Activated T-cell treated with anti-CD3 and anti-CD28 coated beads, Interleukin-2, amount 50 U/mL, for 48 hours (primary cell): Measurements from ENCODE around the gene AFF3.
"Not testable (repeated sequence)": the region's sequence is repeated elsewhere in the genome, so short reads cannot be mapped to it uniquely, and the experiment has no call there.

Source experiments
- DNase-seq, 2 experiments: peaks; one replicate each; pipeline ENCODE4 v3.0.0-alpha.2; 2020

Gene AFF3

DNA sequence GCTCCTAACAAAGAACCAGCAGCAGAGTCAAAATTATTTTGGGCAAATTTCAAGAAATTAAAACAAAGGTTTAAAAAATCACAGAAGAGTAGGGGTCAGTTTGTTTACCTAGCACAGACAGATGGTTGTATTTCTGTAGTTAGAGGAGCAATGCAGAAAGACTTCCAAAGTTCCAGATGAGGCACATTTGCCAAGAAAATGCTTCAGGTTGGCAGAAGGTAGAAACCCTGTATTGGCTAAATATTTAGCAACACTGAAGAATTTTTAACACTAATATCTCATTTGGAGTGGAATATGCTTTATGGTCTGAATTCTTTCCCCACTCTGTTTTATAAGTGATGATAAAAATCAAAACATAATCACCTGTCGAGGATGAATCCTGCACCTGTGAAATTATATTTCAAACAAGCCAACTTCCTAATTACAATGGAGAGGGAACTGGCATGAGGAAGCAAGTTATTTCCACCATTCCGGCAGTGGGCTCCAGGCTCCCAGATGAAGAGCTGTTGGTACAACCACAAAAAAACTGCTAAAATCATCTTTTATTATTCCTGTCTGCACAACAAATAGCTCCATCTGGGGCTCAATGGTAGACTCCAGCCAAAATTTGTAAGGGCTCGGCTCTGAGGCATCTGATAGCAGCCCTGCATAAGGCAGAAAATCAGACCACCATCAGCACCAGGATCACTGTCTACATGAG is 366.0 kb downstream of the AFF3 start:
- no peak for DNase-seq

DNA sequence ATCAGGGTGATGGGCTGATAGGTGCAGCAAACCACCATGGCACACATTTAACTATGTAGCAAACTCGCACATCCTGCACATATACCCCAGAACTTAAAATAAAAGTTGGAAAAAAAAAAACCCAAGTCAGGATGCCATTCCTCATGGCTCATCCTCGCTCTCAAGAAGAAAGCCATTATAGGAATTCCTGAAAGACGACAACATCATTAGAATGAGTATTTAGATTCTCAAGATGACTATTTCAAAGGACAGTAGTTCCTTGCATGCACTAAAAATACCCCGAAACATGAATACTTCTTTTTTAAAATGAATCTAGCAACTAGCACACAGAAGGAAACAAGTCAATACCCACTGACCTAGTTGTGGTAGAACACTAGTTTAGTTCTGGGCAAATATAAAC is 366.8 kb downstream of the AFF3 start:
- DNase-seq, result no peak

DNA sequence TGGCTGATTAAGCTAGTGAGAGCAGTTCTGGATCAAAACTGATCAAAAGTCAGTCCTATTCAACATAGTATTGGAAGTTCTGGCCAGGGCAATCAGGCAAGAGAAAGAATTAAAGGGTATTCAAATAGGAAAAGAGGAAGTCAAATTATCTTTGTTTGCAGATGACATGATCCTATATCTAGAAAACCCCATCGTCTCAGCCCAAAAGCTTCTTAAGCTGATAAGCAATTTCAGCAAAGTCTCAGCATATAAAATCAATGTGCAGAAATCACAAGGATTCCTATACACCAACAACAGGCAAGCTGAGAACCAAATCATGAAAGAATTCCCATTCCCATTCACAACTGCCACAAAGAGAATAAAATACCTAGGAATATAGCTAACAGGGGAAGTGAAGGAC is 368.7 kb downstream of the AFF3 start:
- not testable (repeated sequence) for DNase-seq

DNA sequence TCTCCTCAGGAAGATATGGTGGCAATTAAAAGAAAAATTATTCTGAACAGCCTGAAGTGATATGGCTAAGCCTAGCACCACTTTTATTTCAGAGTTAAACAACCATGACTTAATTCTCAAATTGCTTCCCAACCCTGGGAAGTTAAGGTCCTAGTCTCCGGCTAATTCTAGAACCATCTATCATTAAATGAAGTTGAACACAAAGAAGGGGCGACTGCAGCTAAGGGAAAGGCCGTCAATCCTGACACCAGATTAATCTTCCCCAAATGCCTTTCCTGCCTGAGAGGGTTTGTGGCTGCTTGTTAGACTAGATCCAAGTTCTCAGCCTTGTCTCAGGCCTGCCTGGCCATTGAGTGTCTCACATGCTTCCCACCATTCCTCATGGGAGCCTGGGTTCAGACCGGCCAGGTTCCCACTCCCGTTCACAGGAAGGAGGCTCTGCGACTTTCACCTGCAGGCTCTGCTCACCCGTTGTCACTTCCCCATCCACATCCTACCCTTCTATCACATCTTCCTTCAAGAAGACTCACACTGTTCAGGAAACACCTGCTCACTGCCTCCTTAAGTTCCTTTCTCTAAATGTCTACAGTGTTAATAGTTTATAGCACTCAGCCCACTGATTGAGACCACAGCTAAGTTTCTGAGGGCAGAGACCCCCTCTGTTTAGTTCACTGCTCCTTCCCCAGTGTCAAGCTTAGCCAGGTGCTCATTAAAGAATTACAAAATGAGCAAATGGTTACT is 369.6 kb downstream of the AFF3 start:
- DNase-seq, result no peak

DNA sequence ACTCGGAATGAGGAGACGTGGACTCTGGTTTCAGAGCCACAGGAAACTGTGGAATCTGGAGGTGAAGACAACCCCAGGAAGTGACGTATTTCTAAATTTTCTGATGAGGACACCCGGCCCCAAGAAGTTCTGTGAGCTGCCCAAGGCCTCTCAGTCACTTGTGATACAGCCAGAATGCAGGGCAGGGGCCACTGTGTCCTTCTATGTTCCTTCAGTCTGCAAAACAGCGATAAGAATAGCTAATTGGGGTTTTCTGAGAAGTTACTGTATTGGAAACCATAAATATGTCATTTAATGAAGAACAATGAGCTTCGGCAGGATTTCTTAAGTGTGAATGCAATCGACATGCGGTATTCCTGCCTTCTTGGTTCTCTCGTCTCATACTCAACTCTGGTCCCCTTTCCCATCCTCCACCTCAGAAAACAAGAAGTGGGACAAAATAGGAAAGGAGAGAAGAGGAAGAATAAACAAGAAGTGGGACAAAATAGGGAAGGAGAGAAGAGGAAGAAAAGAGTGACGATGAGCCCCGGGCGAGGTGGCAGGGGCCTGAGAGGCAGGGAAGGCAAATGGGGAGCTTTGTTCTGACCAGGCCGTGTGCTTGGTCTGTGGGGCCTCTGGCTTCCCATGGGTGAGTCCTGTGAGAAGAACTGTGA is 370.6 kb downstream of the AFF3 start:
- no peak for DNase-seq

DNA sequence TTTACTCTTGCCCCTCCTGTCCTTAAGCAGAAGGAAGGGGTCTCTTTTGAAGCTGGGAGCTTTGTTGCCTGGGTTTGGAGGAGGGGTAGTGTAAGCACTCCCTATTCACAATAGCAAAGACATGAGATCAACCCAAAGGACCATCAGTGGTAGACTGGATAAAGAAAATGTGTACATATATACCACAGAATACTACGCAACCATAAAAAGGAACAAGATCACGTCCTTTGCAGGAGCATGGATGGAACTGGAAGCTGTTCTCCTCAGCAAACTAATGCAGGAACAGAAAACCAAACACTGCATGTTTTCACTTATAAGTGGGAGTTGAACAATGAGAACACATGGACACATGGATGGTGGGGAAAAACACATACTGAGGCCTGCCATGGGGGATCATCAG is 371.5 kb downstream of the AFF3 start:
- no peak for DNase-seq

DNA sequence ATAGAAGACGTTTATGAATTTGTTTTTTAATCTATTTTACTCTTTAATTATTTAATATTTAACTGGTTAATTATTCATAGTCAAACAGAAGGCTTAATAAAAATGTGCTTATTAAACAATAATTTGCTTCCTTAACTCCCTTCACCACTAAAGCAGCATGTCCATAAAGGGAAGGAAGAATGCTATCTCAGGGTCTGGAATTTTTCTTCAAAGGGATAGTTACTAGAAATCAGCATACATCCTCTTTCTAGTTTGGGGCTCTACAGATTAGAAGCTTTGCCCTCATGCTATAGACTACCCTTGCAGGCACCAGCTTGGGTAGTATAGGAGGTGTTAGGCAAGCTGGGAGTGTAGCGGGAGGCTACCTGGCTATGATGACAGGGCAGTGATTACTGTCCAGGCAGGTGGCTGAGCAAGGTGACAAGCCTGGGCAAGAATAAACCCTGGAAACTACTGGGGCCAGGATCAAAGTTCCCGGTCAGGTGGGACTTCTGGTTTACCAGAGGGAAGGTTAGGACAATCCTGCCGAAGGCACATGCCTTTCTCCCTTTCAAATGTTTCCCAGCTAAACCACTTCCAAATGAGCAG is 376.6 kb downstream of the AFF3 start:
- DNase-seq, result no peak

DNA sequence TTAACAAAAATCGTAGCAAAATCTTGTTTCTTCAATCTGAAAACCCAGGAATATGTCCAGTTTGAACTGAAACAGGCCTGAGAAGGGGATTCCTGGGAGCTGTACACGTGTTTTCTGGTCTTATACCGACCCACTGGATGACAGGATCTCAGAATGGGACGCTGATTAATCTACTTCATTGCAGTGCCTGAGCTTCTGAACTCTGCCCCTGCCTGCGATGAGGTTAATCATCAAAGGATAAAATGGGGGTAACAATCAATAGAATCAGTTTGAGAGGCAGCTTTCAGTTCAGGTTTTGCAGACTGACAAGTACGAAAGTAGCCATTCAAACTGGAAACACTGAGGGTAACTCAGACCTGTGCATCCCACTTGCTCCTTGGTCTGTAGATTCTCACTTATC is 378.6 kb downstream of the AFF3 start:
- DNase-seq, result no peak

DNA sequence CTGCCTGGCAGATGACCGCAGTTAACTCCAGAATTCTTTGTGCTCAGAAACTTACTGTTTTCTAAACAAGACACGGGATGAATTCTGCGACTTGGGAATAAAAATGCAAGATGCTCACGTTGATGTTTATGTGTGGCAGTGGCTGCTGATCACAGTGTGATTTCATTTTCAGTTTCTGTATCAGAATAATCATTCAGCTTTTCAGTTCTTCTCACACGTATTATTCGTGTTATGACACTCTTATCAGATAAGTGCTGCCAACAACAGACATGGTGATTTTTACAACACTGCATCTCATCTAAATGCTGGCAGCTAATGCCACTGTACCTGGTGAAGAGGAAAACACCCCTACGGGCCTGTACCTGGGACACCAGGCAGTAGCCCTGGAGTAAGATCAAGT is 379.7 kb downstream of the AFF3 start:
- no peak for DNase-seq

DNA sequence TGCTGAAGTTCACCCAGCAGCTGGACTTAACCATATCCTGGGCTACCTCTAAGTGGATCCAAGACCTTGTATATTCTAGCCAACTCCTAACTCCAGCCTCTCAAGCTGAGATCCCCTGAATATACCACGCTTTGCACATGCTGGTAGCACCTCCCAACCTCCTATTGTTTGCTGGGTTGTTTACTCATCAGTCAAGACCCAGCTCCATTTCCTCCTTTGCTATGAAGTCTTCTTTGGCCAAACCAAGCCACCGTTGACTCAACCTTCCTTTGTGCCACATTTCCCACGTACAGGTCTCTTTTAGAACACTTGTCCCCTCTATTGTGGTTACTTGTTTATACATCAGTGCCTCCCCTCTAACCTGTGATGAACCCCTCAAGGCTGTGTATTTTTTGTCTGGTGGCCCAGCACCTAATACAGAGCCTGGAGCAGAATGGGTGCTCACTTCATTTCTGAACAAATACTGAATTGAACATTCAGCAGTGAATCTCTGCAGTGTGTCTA is 384.7 kb downstream of the AFF3 start:
- no peak for DNase-seq

DNA sequence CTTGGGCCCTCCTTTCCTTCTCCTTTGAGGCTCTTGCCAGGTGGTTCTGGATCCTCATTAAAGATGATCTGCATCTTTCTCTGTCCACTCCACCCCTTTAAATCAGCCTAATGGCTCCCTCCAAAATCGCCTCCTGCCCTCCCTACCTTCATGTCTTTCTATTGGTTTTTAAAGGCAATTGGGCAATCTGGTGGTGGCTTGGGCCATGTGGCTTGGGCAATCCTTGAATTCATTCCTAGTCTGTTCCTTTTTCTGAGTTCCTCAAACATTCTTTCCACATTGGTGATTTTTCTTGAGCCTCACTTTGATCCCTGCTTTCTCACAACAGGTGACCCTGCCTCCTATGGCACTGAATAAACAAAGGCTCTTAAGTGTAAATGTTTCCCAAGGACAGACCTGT is 386.3 kb downstream of the AFF3 start:
- no peak for DNase-seq

DNA sequence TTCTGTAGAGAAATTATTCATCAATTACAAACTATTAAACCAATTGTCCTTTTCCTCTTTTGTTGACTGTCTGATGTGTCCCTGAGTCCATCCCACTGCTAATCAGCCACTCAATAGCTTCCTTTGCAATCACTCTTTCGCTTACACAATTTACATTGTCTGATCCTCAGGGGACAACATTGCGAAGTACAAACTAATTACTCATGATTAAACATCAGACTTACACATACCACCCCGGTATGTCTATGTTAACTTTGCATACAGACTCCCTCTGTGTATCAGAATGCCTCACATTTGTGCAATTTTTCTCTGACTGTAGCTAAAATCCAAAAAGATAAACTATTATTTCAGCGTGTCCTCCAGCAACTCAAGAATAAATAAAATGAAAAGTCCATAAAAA is 388.2 kb downstream of the AFF3 start:
- no peak for DNase-seq

DNA sequence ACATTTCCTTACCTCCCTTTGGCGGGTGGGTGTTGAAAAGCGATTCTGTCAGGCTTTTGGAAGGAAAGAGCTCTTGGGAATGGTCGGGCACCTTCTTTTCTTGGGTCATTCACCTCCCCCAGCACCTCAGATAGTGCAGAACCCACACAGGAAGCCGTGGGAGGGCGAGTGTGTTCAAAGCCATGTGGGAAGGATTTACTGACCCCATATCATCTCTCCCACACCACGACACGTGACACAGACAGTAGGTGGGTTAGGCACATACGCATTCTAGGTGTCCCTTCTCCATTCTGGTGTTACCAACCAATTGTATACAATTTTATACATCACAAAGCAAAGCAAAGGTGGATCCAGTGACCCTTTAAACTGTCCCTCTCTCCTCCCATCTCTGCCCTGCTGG is 388.9 kb downstream of the AFF3 start:
- no peak for DNase-seq

DNA sequence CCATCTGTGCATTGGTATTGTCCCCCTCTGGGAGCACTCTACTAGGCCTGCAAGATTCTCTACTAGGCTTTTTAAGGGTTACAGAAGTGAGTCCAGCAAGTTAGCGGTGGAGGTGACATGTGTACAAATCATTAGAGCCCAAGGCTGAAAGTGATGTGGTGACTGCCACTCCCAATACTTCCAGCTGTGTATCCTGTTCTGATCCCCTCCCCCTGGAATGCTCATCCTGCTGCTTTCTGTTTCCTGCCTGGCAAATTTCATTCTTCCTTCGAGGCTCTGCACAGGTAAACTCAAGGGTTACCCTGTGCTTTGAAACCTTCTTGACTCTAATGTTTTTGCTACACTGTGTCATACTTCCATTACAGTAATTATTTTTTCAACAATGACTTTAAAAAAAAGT is 394.0 kb downstream of the AFF3 start:
- no peak for DNase-seq

DNA sequence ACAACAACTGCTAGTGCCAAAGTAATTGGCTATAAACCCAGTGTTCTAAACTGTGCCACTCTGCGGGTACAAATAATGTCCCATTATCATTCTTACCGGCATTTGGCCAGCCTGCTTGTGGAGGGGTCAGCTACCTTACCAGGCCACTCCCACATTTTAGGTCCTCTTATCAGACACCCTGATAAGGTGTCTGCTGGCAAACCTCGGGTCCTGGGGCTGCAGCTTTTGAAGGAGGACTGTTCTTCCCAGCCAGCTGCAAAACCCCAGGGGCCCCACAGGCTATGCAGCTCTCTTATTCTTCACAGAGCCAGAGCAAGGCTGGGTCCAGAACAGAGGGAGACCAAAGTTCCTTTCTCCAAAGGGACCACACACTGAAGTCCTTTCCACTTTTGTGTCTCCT is 394.5 kb downstream of the AFF3 start:
- no peak for DNase-seq

DNA sequence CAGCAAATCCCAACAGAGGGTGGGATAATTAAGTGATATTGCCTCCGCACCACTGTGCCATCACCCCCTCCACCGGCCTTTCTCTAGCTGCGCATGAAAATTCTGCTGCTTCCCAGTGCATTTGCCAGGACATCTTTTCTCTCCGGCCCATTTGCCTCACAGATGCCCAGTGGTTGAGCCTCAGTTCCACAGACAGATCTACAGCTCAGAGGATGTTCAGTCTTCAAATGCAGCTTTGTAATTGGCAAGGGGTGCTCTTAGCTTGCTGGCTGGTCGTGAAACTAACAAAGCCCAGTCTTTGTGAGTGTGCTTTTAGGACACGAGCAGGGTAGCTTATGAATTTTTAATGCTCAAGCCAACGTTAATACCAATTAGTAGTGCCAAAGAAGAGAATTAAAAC is 399.2 kb downstream of the AFF3 start:
- DNase-seq, result no peak

DNA sequence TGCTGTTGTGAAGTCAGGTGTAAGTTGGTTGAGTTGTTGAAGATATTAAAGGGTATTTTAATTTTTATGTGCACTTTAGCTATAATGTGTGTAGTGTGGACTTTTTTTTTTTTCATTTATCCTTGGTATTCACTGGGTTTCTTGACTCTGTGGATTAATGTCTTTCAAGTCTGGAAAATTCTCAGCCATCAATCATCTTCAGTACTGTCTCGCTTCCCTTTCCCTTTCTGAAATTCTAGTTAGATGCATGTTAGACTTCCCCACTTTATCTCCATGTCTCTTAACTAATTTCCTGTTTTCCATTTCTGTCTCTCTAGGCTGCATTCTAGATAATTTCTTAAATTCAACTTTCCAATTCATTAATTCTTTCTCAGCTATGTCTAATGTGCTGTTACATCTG is 404.9 kb downstream of the AFF3 start:
- DNase-seq, result no peak

DNA sequence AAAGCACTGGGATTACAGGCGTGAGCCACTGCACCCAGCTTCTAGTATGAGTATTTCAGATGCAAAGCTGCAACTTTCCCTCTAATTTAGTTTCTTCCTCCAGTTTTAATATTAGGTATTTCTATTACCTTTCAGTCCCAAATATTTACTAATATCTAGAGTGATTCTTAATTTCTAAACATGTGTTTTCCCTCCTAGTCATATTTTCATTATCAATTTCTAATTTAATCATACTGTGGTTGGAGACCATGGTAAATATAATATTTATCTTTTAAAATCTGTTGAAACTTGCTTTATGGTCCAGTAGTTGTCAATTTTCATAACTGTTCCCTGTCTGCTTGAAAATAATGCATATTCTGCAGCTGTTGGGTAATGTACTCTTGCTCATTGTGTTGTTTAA is 406.6 kb downstream of the AFF3 start:
- DNase-seq, result no peak

DNA sequence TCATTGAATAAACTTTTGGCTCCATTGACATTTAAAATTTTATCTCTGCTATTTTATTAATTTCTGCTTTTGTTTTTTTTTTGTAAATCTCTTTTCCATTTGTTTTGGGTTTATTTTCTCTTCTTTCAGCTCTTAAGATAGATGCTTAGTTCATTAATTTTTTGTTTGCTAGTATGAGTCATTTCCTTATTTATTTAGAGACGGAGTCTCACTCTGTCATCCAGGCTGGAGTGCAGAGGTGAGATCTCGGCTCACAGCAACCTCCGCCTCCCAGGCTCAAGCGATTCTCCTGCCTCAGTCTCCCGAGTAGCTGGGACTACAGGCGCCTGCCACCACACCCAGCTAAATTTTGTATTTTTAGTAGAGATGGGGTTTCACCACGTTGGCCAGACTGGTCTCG is 407.1 kb downstream of the AFF3 start:
- DNase-seq, result not testable (repeated sequence)

DNA sequence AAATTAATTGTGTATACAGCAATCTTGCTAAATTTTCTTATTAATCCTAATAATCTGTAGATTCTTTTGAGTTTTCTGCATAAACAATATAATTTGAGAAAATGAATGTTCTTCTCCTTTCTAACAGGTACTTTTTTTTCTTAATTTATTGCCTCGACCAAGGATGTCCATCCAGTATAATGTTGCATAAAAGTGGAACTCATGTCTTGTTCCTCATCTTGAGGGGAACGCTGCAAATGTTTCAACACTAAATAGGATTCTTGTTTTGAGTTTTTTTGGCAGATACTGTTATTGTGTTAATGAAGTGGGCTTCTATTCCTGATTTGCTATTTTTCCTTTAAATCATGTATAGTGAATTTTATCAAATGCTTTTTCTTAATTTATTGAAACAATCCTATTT is 408.2 kb downstream of the AFF3 start:
- no peak for DNase-seq

DNA sequence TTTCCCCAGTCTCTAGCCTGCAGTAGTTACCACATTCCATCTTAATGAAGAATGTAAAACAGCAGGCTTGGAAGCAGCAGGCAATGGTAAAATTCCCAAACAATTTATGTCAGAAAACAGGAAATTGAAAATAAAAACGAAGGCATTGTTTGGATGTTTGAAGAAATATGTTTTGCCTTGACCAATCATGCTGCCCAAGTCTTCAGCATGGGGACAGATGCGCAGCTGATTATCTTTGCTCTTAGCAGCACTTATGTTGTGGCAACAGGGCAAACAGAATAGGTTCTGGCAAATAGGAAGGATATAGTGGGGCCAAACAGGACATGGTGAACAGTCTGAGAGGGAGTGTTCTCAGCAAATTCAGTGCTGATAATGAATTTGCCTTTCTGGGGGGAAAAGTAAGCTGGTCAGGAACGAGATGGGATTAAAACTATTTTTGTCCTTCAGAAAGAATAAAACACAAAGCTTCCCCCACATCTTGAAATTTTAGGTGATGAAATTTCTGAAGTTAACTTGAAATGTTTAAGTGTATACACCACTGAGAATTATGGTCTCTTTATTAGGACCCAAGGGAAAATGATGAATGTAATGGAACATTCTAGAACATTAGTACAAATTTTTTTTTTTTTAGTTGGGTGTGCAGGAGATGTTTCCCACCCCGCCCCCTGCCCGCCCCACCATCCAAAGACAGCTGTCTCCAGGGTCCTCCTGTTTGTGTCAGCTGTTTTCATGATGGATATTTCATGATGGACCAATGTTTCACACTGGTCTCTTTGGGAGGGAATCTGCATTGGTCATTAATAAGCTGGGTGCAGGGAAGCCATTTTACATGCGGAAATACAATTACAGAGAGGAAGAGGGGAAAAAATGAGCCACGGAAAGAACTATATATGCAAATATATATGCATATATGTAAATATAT is 413.0 kb downstream of the AFF3 start:
- no peak for DNase-seq

DNA sequence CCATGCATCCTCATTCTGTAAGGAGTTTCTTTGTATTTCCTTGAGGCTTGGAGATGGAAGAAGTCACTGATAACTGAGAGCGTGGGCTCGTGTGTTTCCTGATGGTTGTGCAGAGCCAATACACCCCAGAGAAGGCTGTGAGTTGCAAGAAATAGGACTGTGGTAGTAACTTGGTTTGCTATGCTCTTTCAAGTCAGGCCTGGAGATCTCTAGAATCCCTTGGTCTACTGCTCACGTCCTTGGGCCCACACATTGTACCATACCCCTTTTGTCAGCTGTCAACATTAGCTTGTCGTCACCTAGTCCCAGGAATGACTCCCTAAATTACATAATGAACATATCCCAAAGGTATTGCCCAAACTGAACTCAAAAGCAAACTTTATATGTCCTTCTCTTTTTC is 414.2 kb downstream of the AFF3 start:
- no peak for DNase-seq

DNA sequence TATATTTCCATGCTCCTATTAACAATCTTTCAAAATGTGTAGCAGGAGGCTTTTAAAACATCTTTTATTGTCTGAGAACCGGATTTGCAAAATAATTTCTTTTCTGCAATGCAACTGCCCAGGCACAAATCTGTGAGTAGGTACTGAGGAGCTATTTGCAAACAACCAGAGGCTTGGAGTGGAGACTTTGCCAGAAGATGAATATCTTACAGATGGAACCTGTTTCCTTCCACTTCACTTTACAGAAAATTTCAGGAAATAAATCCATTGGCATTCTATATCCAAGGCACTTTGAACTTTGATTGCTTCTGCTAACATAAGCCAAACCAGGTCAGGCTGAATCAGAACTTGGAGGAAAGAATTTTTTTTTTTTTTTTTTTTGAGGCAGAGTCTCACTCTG is 415.2 kb downstream of the AFF3 start:
- no peak for DNase-seq
